Measurements from ENCODE around the gene ZXDC.

The ZXDC gene

GRCh38 chr3:126516936-126517290 lies 41.2 kb upstream of the ZXDC start:
- no peak for DNase-seq (ENCODE audit: low read depth)
- no peak overlapping the region for H3K4me3 ChIP-seq (ENCODE audit: control insufficient read depth, low read depth, low read length)
- TF ChIP-seq, protein P1, sequence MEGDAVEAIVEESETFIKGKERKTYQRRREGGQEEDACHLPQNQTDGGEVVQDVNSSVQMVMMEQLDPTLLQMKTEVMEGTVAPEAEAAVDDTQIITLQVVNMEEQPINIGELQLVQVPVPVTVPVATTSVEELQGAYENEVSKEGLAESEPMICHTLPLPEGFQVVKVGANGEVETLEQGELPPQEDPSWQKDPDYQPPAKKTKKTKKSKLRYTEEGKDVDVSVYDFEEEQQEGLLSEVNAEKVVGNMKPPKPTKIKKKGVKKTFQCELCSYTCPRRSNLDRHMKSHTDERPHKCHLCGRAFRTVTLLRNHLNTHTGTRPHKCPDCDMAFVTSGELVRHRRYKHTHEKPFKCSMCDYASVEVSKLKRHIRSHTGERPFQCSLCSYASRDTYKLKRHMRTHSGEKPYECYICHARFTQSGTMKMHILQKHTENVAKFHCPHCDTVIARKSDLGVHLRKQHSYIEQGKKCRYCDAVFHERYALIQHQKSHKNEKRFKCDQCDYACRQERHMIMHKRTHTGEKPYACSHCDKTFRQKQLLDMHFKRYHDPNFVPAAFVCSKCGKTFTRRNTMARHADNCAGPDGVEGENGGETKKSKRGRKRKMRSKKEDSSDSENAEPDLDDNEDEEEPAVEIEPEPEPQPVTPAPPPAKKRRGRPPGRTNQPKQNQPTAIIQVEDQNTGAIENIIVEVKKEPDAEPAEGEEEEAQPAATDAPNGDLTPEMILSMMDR (IDR thresholded peaks at IDR 0.05; ENCODE audit: control insufficient read depth, insufficient read depth, low read depth, low read length, missing control alignments): no peak

GRCh38 chr3:126516152-126516935 lies 40.7 kb upstream of the ZXDC start:
- DNase-seq (ENCODE audit: low read depth): no peak
- H3K4me3 ChIP-seq (ENCODE audit: control insufficient read depth, low read depth, low read length): no peak overlapping the region
- TF ChIP-seq, protein P1 (IDR thresholded peaks at IDR 0.05; ENCODE audit: control insufficient read depth, insufficient read depth, low read depth, low read length, missing control alignments): no peak

DNA sequence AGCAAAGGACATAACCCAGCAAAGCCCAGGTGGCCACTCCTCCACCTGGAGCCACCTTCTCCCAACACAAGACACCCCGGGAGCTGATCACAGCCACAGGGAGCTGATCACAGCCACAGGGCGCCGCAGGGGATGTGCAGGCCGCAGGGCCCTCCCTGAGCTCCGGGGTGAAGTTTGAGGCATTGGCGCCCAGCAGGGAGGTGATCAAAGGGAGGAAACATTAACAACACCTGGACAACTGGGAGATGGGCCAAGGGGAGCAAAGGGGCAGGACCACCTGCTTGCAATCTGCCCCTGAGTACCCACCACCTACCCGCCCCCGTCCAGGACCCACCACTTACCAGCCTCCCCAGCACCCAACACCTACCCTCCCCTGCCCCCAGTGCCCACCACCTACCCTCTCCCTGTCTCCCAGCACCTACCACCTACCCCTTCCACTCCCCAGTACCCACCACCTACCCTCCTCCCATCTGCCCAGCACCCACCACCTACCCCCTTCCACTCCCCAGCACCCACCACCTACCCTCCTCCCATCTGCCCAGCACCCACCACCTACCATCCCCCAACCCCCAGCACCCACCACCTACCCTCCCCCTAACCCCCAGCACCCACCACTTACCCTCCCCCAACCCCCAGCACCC lies 39.5 kb upstream of the ZXDC start:
- no peak for DNase-seq (ENCODE audit: low read depth)
- no peak overlapping the region for H3K4me3 ChIP-seq (ENCODE audit: control insufficient read depth, low read depth, low read length)
- TF ChIP-seq, protein P1 (IDR thresholded peaks at IDR 0.05; ENCODE audit: control insufficient read depth, insufficient read depth, low read depth, low read length, missing control alignments): no peak

GRCh38 chr3:126514161-126514560 lies 38.5 kb upstream of the ZXDC start:
- TF ChIP-seq, protein P1 (IDR thresholded peaks at IDR 0.05; ENCODE audit: control insufficient read depth, insufficient read depth, low read depth, low read length, missing control alignments): no peak
- no peak overlapping the region for H3K4me3 ChIP-seq (ENCODE audit: control insufficient read depth, low read depth, low read length)
- no peak for DNase-seq (ENCODE audit: low read depth)

DNA sequence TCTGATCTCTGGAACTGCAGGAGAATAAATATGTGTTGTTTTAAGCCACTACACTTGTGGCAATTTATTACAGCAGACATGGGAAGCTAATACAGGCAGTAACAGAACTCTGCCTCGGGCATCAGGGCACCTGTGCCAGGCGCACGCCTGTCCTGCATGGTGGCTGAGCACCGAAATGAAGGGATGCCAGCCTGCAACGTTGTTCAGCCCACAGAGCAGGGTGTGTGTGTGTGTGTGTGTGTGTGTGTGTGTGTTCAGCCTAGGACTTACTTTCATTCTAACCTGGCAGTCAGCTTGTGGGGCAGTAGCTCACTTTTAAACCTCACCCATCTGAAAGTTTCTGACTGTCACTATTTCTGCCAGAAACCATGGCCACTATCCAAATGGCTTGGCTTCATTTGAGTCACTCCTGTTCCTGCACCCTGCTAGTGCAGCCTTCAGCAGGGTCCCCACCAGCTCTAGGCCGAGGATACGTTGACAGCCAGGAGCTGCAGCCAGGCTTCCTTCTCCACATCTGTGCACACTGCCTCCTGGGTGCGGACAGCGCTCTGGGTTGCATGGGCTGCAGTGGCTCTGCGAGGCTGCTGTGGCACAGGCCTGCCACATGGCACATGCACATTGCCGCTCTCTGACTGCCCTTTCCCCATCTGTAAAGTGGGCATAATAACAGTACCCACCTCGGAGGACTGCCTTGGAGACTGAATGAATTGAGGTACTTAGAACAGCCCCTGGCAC lies 37.4 kb upstream of the ZXDC start:
- H3K4me3 ChIP-seq (ENCODE audit: control insufficient read depth, low read depth, low read length): no peak overlapping the region
- no peak for DNase-seq (ENCODE audit: low read depth)
- TF ChIP-seq, protein P1 (IDR thresholded peaks at IDR 0.05; ENCODE audit: control insufficient read depth, insufficient read depth, low read depth, low read length, missing control alignments): no peak

GRCh38 chr3:126512026-126512425 lies 36.3 kb upstream of the ZXDC start:
- TF ChIP-seq, protein P1 (IDR thresholded peaks at IDR 0.05; ENCODE audit: control insufficient read depth, insufficient read depth, low read depth, low read length, missing control alignments): no peak
- no peak for DNase-seq (ENCODE audit: low read depth)

More at GRCh38 chr3:126512026-126512425, 36.3 kb upstream of the ZXDC start:
- H3K4me3 ChIP-seq (ENCODE audit: control insufficient read depth, low read depth, low read length): no peak overlapping the region
